Stimulated activated memory B cell treated with anti-CD40 and anti-IgM and Interleukin-4, amounts not matched to agents 10 μg/mL and 1 μg/mL and 100 μg/mL, for 72 hours (primary cell): ENCODE results near the gene MAPK8IP3.

Experiments
- ATAC-seq: fragments of 150-1000 bp; cut with Tn5 transposase; 2 replicates; pipeline ENCODE4 v1.10.0; 2021
- H3K27ac Mint-ChIP-seq: one replicate; pipeline ENCODE4 v1.8.0; 2022; ENCODE audit warnings: mild to moderate bottlenecking, mixed read lengths
- H3K27me3 Mint-ChIP-seq: one replicate; pipeline ENCODE4 v1.8.0; 2022; ENCODE audit warnings: mixed read lengths
- H3K36me3 Mint-ChIP-seq: one replicate; pipeline ENCODE4 v1.8.0; 2022; ENCODE audit warnings: mixed read lengths
- H3K4me1 Mint-ChIP-seq: one replicate; pipeline ENCODE4 v1.8.0; 2022; ENCODE audit warnings: mixed read lengths
- H3K4me3 Mint-ChIP-seq: one replicate; pipeline ENCODE4 v1.8.0; 2022; ENCODE audit warnings: mild to moderate bottlenecking, moderate library complexity, mixed read lengths
- H3K9me3 Mint-ChIP-seq: one replicate; pipeline ENCODE4 v1.8.0; 2022; ENCODE audit warnings: mixed read lengths

MAPK8IP3 gene

DNA sequence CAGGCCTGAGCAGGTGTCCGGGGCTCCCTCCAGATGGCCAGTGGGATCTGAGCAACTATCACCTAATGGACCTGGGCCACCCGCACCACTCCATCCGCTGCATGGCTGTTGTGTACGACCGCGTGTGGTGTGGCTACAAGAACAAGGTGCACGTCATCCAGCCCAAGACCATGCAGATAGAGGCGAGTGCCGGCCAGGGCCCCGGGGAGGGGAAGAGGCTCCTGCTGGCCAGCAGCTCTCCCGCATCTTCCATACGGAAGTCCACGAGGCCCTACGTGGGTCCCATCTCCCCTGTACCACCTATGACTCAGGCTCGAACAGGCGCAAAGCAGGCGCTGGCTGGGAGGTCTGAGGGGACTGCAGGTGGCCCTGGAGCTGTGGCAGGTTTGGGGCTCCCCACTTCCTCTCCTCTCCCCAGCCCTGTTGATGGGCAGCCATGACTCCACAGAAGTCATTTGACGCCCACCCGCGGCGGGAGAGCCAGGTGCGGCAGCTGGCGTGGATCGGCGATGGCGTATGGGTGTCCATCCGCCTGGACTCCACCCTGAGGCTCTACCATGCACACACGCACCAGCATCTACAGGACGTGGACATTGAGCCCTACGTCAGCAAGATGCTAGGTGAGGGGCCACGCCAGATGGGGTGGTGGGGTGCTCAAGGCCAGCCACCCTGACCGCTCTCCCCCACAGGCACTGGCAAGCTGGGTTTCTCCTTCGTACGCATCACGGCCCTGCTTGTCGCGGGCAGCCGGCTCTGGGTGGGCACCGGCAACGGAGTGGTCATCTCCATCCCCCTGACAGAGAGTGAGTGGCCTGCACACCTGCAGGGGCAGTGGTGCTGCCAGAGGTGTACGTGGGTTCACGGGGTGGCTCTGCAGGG lies 61.4 kb downstream of the MAPK8IP3 start:
- no peaks in the 10 kb centered on the region for H3K9me3 Mint-ChIP-seq
- H3K27me3 Mint-ChIP-seq: no peaks in the 10 kb centered on the region
- peaks cover 24% of the 10 kb centered on the region for H3K4me1 Mint-ChIP-seq
- H3K27ac Mint-ChIP-seq: no peak overlapping the region
- H3K4me3 Mint-ChIP-seq: no peak overlapping the region
- H3K36me3 Mint-ChIP-seq: peaks cover 47% of the 10 kb centered on the region
- ATAC-seq: no peak

DNA sequence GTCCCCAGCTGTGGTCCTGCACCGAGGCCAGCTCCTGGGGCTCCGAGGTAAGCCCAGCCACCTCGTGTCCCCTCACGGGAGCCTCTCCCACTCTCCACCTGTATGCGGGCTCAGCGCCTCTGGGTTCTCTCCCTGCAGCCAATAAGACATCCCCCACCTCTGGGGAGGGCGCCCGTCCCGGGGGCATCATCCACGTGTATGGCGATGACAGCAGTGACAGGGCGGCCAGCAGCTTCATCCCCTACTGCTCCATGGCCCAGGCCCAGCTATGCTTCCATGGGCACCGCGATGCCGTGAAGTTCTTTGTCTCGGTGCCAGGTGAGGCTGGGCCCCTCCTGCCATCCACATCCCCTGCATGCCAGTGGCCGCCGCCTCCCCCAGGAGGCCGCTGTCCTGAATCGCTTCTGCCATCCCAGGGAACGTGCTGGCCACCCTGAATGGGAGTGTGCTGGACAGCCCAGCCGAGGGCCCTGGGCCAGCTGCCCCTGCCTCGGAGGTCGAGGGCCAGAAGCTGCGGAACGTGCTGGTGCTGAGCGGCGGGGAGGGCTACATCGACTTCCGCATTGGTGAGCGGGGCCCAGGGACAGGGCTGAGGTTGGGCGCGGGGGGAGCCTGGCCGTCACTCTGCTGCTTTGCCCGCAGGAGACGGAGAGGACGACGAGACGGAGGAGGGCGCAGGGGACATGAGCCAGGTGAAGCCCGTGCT lies 62.2 kb downstream of the MAPK8IP3 start:
- peaks cover 42% of the 10 kb centered on the region for H3K36me3 Mint-ChIP-seq
- no peaks in the 10 kb centered on the region for H3K9me3 Mint-ChIP-seq
- H3K4me1 Mint-ChIP-seq: peaks cover 25% of the 10 kb centered on the region
- ATAC-seq: no peak
- H3K27ac Mint-ChIP-seq: no peak overlapping the region
- no peaks in the 10 kb centered on the region for H3K27me3 Mint-ChIP-seq
- peak overlapping the region; percentile 46 for H3K4me3 Mint-ChIP-seq

DNA sequence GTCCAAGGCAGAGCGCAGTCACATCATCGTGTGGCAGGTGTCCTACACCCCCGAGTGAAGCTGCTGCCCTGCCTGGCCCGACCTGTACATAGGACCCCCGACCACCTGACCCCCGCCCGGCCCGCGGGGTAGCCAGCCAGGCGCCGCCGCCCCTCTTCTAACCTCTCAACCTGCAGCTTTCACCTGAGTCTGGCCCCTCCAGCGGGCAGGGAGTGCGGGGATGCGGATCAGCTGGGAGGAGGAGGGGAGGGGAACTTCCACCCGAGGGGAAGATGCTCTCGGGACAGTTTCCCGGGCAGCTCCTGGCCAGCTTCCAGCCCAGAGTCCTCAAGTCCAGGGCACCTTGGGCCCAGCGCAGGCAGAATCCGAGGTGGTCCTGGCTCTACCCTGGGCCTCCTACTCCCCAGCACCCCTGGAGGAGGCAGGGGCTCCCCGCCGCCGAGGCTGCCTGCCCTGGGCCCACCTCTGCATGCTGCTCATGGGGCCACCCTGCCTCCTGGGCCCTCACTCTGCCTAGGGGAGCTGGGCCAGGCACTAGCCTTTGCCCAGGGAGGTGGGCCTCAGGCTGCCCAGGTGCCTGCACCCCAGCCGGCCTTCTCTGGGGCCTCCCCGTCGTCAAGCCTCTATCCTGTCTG lies 62.9 kb downstream of the MAPK8IP3 start:
- ATAC-seq: no peak
- Mint-ChIP-seq H3K36me3 (peaks cover 42% of the 10 kb centered on the region), H3K9me3 (no peaks in the 10 kb centered on the region), H3K4me3 (peak overlapping the region; percentile 41), H3K4me1 (peaks cover 28% of the 10 kb centered on the region), H3K27ac (no peak overlapping the region), H3K27me3 (no peaks in the 10 kb centered on the region)

DNA sequence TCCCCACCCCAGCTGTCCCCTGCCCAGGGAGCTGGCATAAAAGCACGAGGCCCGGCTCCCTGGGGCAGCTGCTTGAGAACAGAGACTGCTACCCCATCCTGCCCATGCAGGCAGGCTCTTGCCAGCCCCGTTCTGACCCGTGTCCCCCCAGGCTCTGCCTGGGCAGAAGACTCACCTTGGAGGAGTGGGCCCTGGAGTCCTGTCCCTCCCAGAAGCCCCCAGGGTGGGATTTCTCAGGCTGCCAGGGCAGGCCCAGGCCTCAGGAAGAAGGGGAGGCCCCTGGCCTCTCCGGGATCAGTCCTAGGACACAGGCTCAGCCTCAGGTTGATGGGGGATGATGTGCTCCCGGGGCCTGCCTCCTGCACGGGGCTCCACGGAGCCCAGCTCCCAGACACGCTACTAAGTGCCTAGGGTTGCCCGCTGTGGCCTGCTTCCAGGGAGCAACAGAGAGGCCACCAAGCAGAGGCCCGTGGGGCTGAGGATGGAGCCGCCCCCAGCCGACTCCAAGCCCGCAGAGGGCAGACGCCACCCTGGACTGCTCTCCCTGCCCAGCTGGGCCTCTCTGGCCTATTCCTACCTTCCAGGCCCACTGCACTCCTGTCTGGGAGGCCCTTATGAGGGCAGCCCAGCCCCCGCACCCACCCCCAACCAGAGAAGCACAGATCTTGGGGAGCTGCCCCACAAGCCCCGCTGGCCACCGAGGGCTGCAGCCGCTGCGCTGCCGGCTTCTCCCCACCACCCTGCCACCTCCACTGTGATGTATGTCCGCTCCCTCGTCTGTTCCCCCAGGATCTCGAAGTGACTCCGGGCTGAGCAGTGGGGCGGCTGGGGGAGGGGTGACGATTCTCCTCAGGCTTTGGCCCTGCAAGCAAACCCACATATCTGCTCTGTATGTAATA lies 63.7 kb downstream of the MAPK8IP3 start:
- Mint-ChIP-seq H3K36me3 (peaks cover 42% of the 10 kb centered on the region), H3K27me3 (no peaks in the 10 kb centered on the region), H3K27ac (peak overlapping the region; percentile 95)

DNA sequence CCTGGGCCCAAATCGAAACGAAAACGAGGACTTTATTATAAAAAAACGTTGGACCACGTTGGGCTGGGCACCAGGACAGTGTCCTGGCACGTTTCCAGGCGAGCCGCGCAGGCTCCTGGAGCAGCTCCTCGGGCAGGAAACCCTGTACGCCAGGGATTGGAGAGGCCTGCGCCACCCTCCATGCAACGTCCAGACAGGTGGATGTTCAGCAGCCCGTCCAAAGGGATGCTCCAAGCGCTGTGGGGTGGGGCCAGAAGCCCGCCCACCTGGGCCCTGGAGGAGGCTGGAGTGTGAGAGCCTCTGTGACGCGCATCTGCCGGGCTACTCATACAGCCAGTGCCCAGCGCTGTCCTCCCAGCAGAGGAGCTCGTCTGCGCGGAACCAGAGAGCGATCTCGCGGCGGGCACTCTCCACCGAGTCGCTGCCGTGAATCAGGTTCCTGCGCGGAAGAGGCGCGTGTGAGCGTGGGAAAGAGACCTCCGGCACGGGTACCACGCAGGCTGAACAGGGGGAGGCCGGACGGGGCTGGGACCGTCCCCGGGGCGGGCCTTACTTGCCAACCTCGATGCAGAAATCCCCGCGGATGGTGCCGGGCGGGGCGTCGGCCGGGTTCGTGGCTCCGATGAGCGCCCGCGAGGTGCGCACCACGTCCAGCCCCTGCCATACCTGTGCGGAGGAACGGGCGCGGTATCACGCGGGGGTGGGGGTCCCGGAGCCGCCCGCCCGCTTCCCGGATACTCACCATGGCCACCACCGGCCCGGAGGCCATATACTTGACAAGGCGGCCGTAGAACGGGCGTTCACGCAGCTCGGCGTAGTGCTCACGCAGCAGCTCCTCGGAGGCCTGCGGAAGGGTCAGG lies 64.6 kb downstream of the MAPK8IP3 start:
- Mint-ChIP-seq H3K27me3 (no peaks in the 10 kb centered on the region), H3K4me3 (peak overlapping the region; percentile 99), H3K27ac (peak overlapping the region; percentile 95), H3K4me1 (peaks cover 31% of the 10 kb centered on the region), H3K9me3 (no peaks in the 10 kb centered on the region), H3K36me3 (peaks cover 37% of the 10 kb centered on the region)
- ATAC-seq: peak; percentile 54

More for the DNA sequence above, 63.7 kb downstream of the MAPK8IP3 start:
- H3K4me3 Mint-ChIP-seq: peak overlapping the region; percentile 99
- H3K4me1 Mint-ChIP-seq: peaks cover 31% of the 10 kb centered on the region
- H3K9me3 Mint-ChIP-seq: no peaks in the 10 kb centered on the region
- ATAC-seq: no peak

DNA sequence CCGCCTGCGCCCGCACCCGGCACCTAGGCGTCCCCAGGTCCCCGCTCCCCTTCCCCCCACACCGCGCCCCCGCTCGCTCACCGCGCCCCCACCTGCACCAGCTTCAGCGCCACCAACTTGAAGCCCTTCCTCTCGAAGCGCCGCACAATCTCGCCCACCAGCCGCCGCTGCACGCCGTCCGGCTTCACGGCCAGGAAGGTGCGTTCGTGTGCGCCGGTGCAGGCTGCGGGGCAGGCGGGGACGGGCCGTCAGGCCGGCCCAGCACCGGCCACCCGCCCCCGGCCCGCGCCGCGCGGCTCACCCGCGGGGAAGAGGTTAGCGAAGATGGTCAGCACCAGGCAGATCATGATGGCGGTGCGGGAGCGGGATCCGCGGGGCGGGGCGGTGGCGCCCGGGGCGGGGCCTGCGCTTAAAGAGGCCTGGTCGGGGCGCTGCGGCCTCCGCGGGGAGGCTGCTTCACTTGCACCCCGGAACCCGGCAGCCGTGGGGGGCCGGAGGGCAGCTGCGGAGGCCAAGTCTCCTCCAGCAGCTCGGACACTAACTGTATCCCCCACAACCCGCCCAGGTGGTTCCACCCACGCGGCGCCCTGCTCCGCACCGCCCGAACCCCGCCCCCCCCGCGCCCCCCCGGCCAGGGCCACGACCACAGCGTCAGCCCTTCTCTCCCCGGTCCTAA lies 65.3 kb downstream of the MAPK8IP3 start, which contains the start of gene NME3:
NME3 (minus strand) TSS at position 356 of the 676 bp plus-strand sequence; CDS start at position 347, 9 bp downstream.
- peak; percentile 69 for ATAC-seq

DNA sequence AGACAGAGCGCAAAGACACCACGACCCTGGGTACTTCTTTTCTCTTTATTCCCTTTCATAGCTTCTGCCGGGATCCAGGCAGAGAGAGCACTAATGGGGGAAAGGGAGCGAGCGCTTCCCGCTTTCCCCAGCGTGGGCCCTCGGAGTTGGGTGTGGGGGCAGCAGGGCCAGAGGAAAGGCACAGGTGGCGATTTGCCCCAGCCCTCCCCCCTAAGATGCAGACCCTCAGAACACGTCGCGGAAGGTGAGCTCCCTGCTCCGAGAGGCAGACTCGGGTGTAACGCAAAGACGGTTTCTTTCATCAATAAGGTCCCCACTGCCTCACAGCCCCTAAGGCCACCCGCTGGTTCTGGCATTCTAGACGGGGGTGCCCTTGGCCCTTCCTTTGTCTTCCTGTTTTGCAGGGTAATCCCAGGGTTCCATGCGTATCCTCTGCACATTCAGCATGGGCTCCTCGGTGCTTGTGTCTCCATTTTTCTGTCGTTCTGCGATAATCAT lies 65.9 kb downstream of the MAPK8IP3 start:
- peaks cover 35% of the 10 kb centered on the region for H3K4me1 Mint-ChIP-seq
- H3K27me3 Mint-ChIP-seq: no peaks in the 10 kb centered on the region
- peaks cover 34% of the 10 kb centered on the region for H3K36me3 Mint-ChIP-seq
- H3K9me3 Mint-ChIP-seq: no peaks in the 10 kb centered on the region
- peak overlapping the region; percentile 99 for H3K4me3 Mint-ChIP-seq
- peak overlapping the region; percentile 95 for H3K27ac Mint-ChIP-seq
- no peak for ATAC-seq

More for the DNA sequence above, 65.3 kb downstream of the MAPK8IP3 start, which contains the start of gene NME3:
- Mint-ChIP-seq H3K4me1 (peaks cover 31% of the 10 kb centered on the region), H3K27ac (peak within 1 kb of the TSS; percentile 95), H3K4me3 (peak within 1 kb of the TSS; percentile 99), H3K9me3 (no peaks in the 10 kb centered on the region), H3K27me3 (no peaks in the 10 kb centered on the region), H3K36me3 (peaks cover 32% of the 10 kb centered on the region)

DNA sequence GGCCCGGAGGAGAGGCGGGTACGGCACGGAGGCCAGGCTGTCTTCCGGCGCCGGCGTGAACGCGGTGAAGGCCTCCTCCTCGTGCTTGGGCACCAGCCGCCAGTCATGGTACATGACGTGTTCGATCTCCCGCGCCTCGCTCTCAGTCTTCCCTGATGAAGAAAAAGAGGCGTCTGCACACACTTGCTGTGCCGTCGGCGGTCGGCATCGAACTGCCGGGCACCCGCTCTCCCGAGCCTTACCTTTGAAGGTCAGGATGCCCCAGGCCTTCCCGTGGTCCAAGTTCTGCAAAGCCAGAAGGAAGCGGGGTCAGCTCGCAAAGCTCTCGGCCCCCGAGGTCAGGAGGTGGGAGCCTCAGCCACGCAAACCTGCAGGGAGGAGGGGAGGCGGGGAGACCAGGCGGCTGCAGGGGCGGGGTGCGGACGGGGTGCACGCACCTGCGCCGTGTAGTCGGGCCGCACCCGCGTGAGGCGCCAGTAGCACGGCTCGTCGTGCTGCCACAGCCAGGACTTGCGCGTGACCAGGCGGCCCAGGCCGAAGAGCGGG lies 66.4 kb downstream of the MAPK8IP3 start, which contains the start of gene EME2:
EME2 (plus strand) TSS at position 449 of the 546 bp plus-strand sequence. CDS start 418 bp downstream, outside the sequence.
- H3K27ac Mint-ChIP-seq: peak within 1 kb of the TSS; percentile 95
- H3K4me1 Mint-ChIP-seq: peaks cover 35% of the 10 kb centered on the region
- no peaks in the 10 kb centered on the region for H3K27me3 Mint-ChIP-seq
- peaks cover 31% of the 10 kb centered on the region for H3K36me3 Mint-ChIP-seq
- H3K4me3 Mint-ChIP-seq: peak within 1 kb of the TSS; percentile 99
- no peaks in the 10 kb centered on the region for H3K9me3 Mint-ChIP-seq
- ATAC-seq: peak; percentile 3

DNA sequence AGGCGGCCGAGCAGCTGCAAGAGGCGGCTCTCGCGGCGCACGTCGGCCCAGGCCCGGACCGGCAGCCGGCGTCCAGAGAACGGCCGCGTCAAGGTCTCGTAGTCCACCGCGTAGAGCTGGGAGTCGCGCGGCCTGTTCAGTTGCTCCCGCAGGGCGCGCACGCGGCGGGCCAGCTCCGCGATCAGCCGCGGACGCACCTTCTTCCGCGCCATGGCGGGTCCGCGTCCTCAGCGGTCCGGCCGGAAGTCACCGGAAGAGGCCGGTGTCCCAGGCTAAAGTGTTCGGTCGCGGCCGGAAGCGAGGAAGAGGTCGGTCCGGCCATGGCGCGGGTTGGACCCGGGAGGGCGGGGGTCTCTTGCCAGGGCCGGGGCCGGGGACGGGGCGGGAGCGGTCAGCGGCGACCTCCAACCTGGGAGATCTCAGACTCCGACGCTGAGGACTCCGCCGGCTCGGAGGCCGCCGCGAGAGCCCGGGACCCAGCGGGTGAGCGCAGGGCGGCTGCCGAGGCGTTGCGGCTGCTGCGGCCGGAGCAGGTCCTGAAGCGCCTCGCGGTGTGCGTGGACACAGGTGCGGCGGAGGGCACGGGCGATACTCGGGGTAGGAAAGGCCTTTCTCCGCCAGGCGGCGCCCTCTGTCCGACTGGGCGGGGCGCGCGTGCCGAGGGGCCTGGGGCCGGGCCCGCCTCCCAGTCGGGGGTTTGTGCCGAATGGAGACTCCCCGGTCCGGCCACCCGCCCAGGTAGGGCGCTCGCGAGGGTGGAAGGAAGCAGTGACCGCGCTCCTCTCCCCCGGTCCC lies 67.1 kb downstream of the MAPK8IP3 start, which contains the start of gene MRPS34:
MRPS34 (minus strand) TSS at position 227 of the 795 bp plus-strand sequence; CDS start at position 212, 15 bp downstream.
- peak within 1 kb of the TSS; percentile 95 for H3K27ac Mint-ChIP-seq
- H3K9me3 Mint-ChIP-seq: no peaks in the 10 kb centered on the region
- peak; percentile 73 for ATAC-seq
- H3K36me3 Mint-ChIP-seq: peaks cover 26% of the 10 kb centered on the region
- H3K4me1 Mint-ChIP-seq: peaks cover 31% of the 10 kb centered on the region
- H3K4me3 Mint-ChIP-seq: peak within 1 kb of the TSS; percentile 99
- no peaks in the 10 kb centered on the region for H3K27me3 Mint-ChIP-seq

DNA sequence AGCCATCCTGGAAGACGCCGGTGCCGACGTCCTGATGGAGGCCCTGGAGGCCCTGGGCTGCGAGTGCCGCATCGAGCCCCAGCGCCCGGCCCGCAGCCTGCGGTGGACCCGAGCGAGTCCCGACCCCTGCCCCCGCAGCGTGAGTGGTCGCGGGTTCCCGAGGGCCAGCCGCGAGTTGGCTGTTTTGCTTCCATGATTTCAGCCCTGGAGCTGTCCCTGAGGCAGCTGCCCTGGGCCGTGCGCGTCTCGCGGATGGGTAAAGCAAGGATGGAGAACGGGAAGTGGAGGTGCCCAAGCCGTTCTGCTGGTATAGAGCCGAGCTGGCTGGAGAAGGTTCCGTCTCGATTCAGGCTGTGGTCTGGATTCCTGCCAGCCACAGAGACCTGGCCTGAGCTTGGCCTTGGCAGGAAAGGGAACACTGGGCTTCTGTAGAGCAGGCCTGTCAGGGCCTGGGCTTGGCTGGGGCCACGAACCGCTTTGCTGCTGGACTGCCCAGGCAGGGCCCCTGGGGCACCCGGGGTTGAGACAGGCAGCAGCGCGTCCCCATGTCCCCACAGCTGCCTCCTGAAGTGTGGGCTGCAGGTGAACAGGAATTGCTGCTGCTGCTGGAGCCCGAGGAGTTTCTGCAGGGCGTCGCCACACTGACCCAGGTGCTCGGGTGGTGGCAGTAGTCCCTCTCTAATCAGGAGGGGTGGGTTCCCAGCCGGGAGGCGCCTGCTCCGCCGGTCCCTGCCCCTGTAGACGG lies 67.9 kb downstream of the MAPK8IP3 start:
- H3K27me3 Mint-ChIP-seq: no peaks in the 10 kb centered on the region
- peak overlapping the region; percentile 95 for H3K27ac Mint-ChIP-seq
- H3K9me3 Mint-ChIP-seq: no peaks in the 10 kb centered on the region
- H3K4me3 Mint-ChIP-seq: peak overlapping the region; percentile 99
- no peak for ATAC-seq
- H3K4me1 Mint-ChIP-seq: peaks cover 30% of the 10 kb centered on the region
- peaks cover 19% of the 10 kb centered on the region for H3K36me3 Mint-ChIP-seq

DNA sequence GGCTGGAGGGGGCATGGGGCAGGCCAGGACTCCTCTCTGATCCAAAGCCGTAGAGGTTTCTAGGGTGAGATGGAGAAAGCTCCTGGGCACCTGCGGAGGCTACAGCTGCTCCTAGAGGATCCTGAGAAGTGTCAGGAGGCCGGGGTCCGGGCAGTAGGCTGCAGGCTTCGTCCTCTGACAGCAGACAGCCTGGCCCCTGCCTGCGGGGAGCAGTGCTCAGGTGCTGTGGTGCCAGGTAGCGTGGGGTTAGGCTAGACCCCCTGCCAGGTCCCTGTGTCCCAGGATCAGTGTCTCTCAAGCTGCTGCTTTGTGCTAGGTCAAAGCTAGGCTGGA lies 68.4 kb downstream of the MAPK8IP3 start:
- Mint-ChIP-seq H3K36me3 (peaks cover 17% of the 10 kb centered on the region), H3K9me3 (no peaks in the 10 kb centered on the region), H3K27ac (no peak overlapping the region), H3K27me3 (no peaks in the 10 kb centered on the region), H3K4me1 (peaks cover 35% of the 10 kb centered on the region), H3K4me3 (no peak overlapping the region)
- no peak for ATAC-seq
